HepG2 (cell line): ENCODE data around the gene TNNI2. TPM values are rescaled to one million over a fixed set of nuclear protein-coding genes. Genes with fewer than 3 reads are reported as not detected.

Experiments used
- HBP1 ChIP-seq: IDR thresholded peaks from 2 replicates; pipeline ENCODE4 v1.6.1; 2016; ENCODE audit warnings: low read depth, control low read depth
- HNF4A ChIP-seq: sonication (generic); formaldehyde crosslinking; IDR thresholded peaks from 2 replicates; pipeline ENCODE4 v1.4.0; 2020; ENCODE audit warnings: missing genetic modification reagents
- MTF2 ChIP-seq: sonication (generic); formaldehyde crosslinking; IDR thresholded peaks from 2 replicates; pipeline ENCODE4 v1.5.0; 2020; ENCODE audit warnings: missing genetic modification reagents, borderline replicate concordance
- NAIF1 ChIP-seq: sonication (generic); formaldehyde crosslinking; IDR thresholded peaks from 2 replicates; pipeline ENCODE4 v1.5.0; 2020; ENCODE audit warnings: mild to moderate bottlenecking, missing genetic modification reagents, borderline replicate concordance
- ZHX1 ChIP-seq: sonication (generic); formaldehyde crosslinking; IDR thresholded peaks from 2 replicates; pipeline ENCODE4 v1.8.1; 2022; ENCODE audit warnings: low read depth, mild to moderate bottlenecking, missing genetic modification reagents
- ZNF510 ChIP-seq: sonication (generic); formaldehyde crosslinking; IDR thresholded peaks from 2 replicates; pipeline ENCODE4 v1.4.0; 2020; ENCODE audit warnings: low read depth, mild to moderate bottlenecking, missing genetic modification reagents
- ZNF776 ChIP-seq: sonication (generic); formaldehyde crosslinking; IDR thresholded peaks from 2 replicates; pipeline ENCODE4 v1.4.0; 2020; ENCODE audit warnings: mild to moderate bottlenecking, missing genetic modification reagents
- polyA plus RNA-seq, 8 experiments: library from polyadenylated mRNA; depleted of rRNA in 3 of 8; stranded (reverse) in 7 of 8; unstranded in 1 of 8; fragments of >200 nt; fragmentation: Illumina TruSeq in 4 of 8; extraction: Trizol in 4 of 8; gene quantifications; 2 replicates each; pipeline versions ENCODE4 v1.2.1 to v1.2.3, GENCODE V29; 2011 to 2016; ENCODE audit warnings: low read depth in 4 of 8, missing spikeins in 1 of 8, mixed read lengths in 1 of 8; ENCODE audit not compliant: insufficient read depth in 1 of 8
- total RNA-seq, 5 experiments: library from RNA; depleted of rRNA; stranded (reverse); fragments of >200 nt; fragmentation: Illumina TruSeq; extraction: Trizol; gene quantifications; 2 replicates each; pipeline ENCODE4 v1.2.3, GENCODE V29; 2016; ENCODE audit warnings: low read depth in 1 of 5
- TF ChIP-seq, protein P1 (sequence below): sonication (generic); formaldehyde crosslinking; IDR thresholded peaks from 2 replicates; pipeline ENCODE4 v1.9.0; 2021; ENCODE audit warnings: missing genetic modification reagents, borderline replicate concordance

The TNNI2 gene
- total and polyA plus RNA-seq, 2 of the 13 experiments (the other 11 are each of a cell fraction or from before 2014, with no cell fraction given): 7.2 to 12.0 TPM

DNA sequence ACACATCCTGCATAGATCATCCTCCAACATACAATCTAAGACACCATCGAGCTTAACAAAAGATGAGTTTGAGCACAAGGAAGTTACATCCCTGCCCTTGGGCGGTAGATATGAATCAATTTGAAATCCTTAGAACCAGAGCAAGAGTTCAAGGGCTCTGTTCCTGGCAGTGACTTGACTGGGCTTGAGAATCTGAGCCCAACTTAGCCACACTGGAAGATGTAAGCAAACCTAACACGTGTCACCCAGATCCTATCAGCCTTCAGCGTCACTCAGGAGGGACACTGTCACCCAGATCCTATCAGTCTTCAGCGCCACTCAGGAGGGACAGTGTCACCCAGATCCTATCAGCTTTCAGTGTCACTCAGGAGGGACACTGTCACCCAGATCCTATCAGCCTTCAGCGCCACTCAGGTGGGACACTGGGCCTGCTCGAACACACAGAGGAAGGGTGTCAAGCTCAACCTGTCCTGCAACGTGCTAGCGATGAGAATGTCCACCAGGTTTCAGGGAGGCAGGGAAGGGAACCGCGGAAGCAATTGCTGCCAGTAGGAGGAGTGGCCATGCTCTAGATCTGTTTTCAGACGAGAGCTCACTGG, 42.3 kb upstream of the TNNI2 start (continued):
- TF ChIP-seq ZHX1 (no peak), ZNF776 (CRISPR knock-in tag) (no peak), NAIF1 (CRISPR knock-in tag) (no peak), ZNF510 (CRISPR knock-in tag) (no peak), HBP1 (CRISPR knock-in tag) (no peak), MTF2 (CRISPR knock-in tag) (no peak), HNF4A (CRISPR knock-in tag) (no peak)
- TF ChIP-seq, protein P1, sequence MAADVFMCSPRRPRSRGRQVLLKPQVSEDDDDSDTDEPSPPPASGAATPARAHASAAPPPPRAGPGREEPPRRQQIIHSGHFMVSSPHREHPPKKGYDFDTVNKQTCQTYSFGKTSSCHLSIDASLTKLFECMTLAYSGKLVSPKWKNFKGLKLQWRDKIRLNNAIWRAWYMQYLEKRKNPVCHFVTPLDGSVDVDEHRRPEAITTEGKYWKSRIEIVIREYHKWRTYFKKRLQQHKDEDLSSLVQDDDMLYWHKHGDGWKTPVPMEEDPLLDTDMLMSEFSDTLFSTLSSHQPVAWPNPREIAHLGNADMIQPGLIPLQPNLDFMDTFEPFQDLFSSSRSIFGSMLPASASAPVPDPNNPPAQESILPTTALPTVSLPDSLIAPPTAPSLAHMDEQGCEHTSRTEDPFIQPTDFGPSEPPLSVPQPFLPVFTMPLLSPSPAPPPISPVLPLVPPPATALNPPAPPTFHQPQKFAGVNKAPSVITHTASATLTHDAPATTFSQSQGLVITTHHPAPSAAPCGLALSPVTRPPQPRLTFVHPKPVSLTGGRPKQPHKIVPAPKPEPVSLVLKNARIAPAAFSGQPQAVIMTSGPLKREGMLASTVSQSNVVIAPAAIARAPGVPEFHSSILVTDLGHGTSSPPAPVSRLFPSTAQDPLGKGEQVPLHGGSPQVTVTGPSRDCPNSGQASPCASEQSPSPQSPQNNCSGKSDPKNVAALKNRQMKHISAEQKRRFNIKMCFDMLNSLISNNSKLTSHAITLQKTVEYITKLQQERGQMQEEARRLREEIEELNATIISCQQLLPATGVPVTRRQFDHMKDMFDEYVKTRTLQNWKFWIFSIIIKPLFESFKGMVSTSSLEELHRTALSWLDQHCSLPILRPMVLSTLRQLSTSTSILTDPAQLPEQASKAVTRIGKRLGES: no peak
